Liver (tissue), 9 donors: ENCODE measurements around the gene PANX1. TPM values are rescaled to one million over a fixed set of nuclear protein-coding genes. Genes with fewer than 3 reads are reported as not detected.

ENCODE experiments used
- DNase-seq: peaks from one replicate; pipeline ENCODE4 v3.0.0-alpha.2; 2017; ENCODE audit warnings: low spot score
- H3K27ac ChIP-seq, 2 donors: one replicate each; pipeline ENCODE4 v1.7.0; 2013; ENCODE audit warnings: inconsistent platforms in 2 of 2, low read length in 2 of 2, control low read depth in 1 of 2, low read depth in 1 of 2, mild to moderate bottlenecking in 1 of 2
- H3K27me3 ChIP-seq, 4 donors: one replicate each; pipeline versions ENCODE4 v1.6.1 to v1.7.0; 2013; ENCODE audit warnings: low read length in 3 of 4, inconsistent platforms in 1 of 4, mild to moderate bottlenecking in 1 of 4, moderate library complexity in 1 of 4; ENCODE audit not compliant: control insufficient read depth in 4 of 4, insufficient read depth in 4 of 4
- H3K36me3 ChIP-seq, 4 donors: one replicate each; pipeline versions ENCODE4 v1.6.1 to v1.7.0; 2013; ENCODE audit warnings: low read length in 3 of 4, mild to moderate bottlenecking in 3 of 4, low read depth in 1 of 4, moderate library complexity in 1 of 4; ENCODE audit not compliant: control insufficient read depth in 4 of 4, insufficient read depth in 3 of 4
- H3K4me1 ChIP-seq, 4 donors: one replicate each; pipeline versions ENCODE4 v1.6.1 to v1.7.0; 2013; ENCODE audit warnings: low read length in 3 of 4, mild to moderate bottlenecking in 3 of 4, moderate library complexity in 1 of 4; ENCODE audit not compliant: control insufficient read depth in 4 of 4, insufficient read depth in 4 of 4
- H3K4me3 ChIP-seq, 3 donors: one replicate each; pipeline versions ENCODE4 v1.6.1 to v1.7.0; 2013; ENCODE audit warnings: low read length in 3 of 3, control low read depth in 1 of 3, low read depth in 1 of 3, mild to moderate bottlenecking in 1 of 3
- H3K9ac ChIP-seq, 2 donors: one replicate each; pipeline ENCODE4 v1.7.0; 2013; ENCODE audit warnings: low read length in 2 of 2, mild to moderate bottlenecking in 2 of 2, moderate library complexity in 2 of 2, control low read depth in 1 of 2, low read depth in 1 of 2
- H3K9me3 ChIP-seq, 4 donors: one replicate each; pipeline versions ENCODE4 v1.6.1 to v1.7.0; 2013; ENCODE audit warnings: low read length in 3 of 4; ENCODE audit not compliant: control insufficient read depth in 4 of 4
- FOXA1 ChIP-seq: IDR thresholded peaks from 2 replicates; pipeline ENCODE4 v1.6.1; 2016; ENCODE audit warnings: antibody characterized with exemption
- JUND ChIP-seq, 2 donors: IDR thresholded peaks; 2 replicates each; pipeline ENCODE4 v1.6.1; 2016; ENCODE audit warnings: antibody characterized with exemption in 2 of 2
- NR2F2 ChIP-seq: IDR thresholded peaks from 2 replicates; pipeline ENCODE4 v1.6.1; 2016; ENCODE audit warnings: antibody characterized with exemption
- SP1 ChIP-seq: IDR thresholded peaks from 2 replicates; pipeline ENCODE4 v1.6.1; 2018; ENCODE audit warnings: antibody characterized with exemption, mild to moderate bottlenecking
- TAF1 ChIP-seq: conservative IDR thresholded peaks from 2 replicates; pipeline ENCODE4 v1.6.1; 2016; ENCODE audit warnings: antibody characterized with exemption, mild to moderate bottlenecking
- ZBTB33 ChIP-seq: IDR thresholded peaks from 2 replicates; pipeline ENCODE4 v1.6.1; 2016; ENCODE audit warnings: antibody characterized with exemption
- WGBS: extraction: QIAGEN DNeasy Blood & Tissue Kit; methylation state at CpG from one replicate; pipeline ENCODE4 v1.1.7; 2013; 5-methylcytosine and 5-hydroxymethylcytosine counted together
- polyA plus RNA-seq, 2 donors: library from polyadenylated mRNA; stranded (reverse) in 1 of 2; unstranded in 1 of 2; fragments of 200-250 nt in 1 of 2; fragments of >200 nt in 1 of 2; fragmentation: Nextera tagmentation in 1 of 2; extraction: Ambion mirVana in 1 of 2; gene quantifications; one replicate each; pipeline versions ENCODE4 v1.2.1 to v1.2.3, GENCODE V29; 2013 to 2015
- total RNA-seq, 2 donors: library from RNA; depleted of rRNA; stranded (reverse); fragments of >200 nt; gene quantifications; one replicate each; pipeline ENCODE4 v1.2.3, GENCODE V29; 2014
- donor health status: healthy.
- donor health status: healthy.
- donor health status: healthy.
- donor health status: healthy.
- donor health status: healthy.

The PANX1 gene
- total and polyA plus RNA-seq, 4 donors: 6.4 to 14.1 (median 8.4) TPM

GRCh38 chr11:94224078-94224477, 95.4 kb downstream of the PANX1 start:
- TF ChIP-seq FOXA1: no peak
- no peak for TF ChIP-seq ZBTB33
- TF ChIP-seq JUND (IDR thresholded peaks at IDR 0.05): no peak
- no peak for TF ChIP-seq SP1
- TF ChIP-seq TAF1: no peak
- no peak for TF ChIP-seq NR2F2
- Histone ChIP-seq H3K27me3 (no peaks in the 10 kb centered on the region), H3K36me3 (no peaks in the 10 kb centered on the region), H3K4me3 (no peak overlapping the region), H3K9me3 (peaks cover 0 to 2% (median 1%) of the 10 kb centered on the region in 4 donors), H3K9ac (no peak overlapping the region), H3K27ac (no peak overlapping the region), H3K4me1 (no peaks in the 10 kb centered on the region)
- DNase-seq: no peak
- 64% methylated on average over 3 of the region's 3 CpGs for WGBS

Other genes with a start within 250 kb of the PANX1 start
- not detected for gene HEPHL1, start 107.5 kb upstream of the PANX1 start, total RNA-seq
- gene HEPHL1, start 107.5 kb upstream of the PANX1 start, polyA plus RNA-seq: under 1 TPM in 1 of 2 donors, not detected in 1; 0.19 TPM
- gene IZUMO1R, start 175.7 kb downstream of the PANX1 start, total RNA-seq: not detected
- gene IZUMO1R, start 175.7 kb downstream of the PANX1 start, polyA plus RNA-seq: under 1 TPM in 1 of 2 donors, not detected in 1; 0.21 TPM